HCT116 (cell line): ENCODE data around the gene BMP7.

Source experiments
- EZH2 ChIP-seq: fragments of 200-600 bp; sonication (generic); IDR thresholded peaks from 2 replicates; pipeline ENCODE4 v1.6.1; 2017; ENCODE audit warnings: antibody characterized with exemption, mixed run types
- EZH2phosphoT487 ChIP-seq: fragments of 200-600 bp; IDR thresholded peaks from 2 replicates; pipeline ENCODE4 v1.6.1; 2018; ENCODE audit warnings: antibody characterized with exemption, borderline replicate concordance
- JUND ChIP-seq: IDR thresholded peaks from 2 replicates; pipeline ENCODE4 v1.6.1; 2012
- POLR2A ChIP-seq: IDR thresholded peaks from 2 replicates; pipeline ENCODE4 v1.7.0; 2011; ENCODE audit warnings: borderline replicate concordance; ENCODE audit not compliant: insufficient read depth, insufficient read length; ENCODE audit errors: extremely low read depth
- POLR2AphosphoS5 ChIP-seq: IDR thresholded peaks from 2 replicates; pipeline ENCODE4 v1.6.1; 2011; ENCODE audit warnings: mild to moderate bottlenecking, low read depth, low read length, moderate library complexity
- SIN3A ChIP-seq: IDR thresholded peaks from 2 replicates; pipeline ENCODE4 v1.6.1; 2012; ENCODE audit warnings: low read depth
- SRF ChIP-seq: IDR thresholded peaks from 2 replicates; pipeline ENCODE4 v1.6.1; 2012; ENCODE audit warnings: low read depth
- TF ChIP-seq, protein P1 (sequence below), 3 experiments: fragments of 200-600 bp in 1 of 3; sonication (generic) in 1 of 3; IDR thresholded peaks in 2 of 3; conservative IDR thresholded peaks in 1 of 3; 2 replicates each; pipeline ENCODE4 v1.5.1; 2012 to 2017; ENCODE audit warnings: low read depth in 2 of 3, low read length in 2 of 3, antibody characterized with exemption in 1 of 3, borderline replicate concordance in 1 of 3, control low read depth in 1 of 3, mild to moderate bottlenecking in 1 of 3, mixed read lengths in 1 of 3, mixed run types in 1 of 3, moderate library complexity in 1 of 3; ENCODE audit not compliant: insufficient read depth in 1 of 3
- TF ChIP-seq, protein P2 (sequence below): IDR thresholded peaks from 2 replicates; pipeline ENCODE4 v1.6.1; 2012; ENCODE audit warnings: low read depth

DNA sequence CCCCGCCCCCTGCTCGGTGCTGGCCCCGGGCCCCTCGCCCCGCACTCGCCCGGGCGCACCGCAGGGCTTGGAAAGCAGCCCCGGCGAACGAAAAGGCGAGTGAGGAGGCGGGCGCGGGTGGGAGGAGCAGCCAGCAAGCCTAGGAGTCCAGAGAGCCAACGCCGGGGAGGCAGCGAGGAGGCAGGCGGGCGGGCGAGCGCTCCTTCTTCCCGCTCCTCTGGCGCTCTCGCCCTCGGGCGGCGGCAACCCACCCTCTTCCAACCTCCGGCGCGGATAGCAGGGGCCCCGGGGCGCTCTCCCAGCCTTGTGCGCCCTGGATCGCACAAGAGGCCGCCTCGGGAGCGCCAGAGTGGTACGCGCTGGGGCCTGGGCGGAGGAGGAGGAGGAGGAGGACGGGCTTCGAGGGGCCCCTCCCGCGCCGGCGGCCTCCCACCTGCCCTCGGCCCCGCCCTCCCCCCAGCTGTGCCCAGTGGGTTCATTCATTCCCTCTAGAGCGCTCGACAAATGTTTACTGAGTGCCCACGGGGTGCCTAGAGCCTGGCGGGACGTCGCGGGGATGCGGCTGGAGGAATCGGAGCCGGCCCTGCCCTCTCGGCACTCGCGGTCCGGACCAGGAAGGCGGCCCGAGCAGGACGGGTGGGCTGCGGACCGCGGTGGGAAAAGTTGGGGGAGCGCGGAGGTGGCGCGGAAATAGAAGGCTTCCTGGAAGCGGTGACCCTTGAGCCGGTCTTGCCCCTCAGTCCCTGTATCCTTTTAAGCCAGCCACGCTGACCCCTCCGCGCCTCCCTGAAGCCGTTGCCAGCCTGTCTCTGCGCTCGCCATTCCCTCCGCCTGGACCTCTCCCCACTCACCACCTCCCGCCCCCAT lies at the start of gene BMP7:
- no peak for TF ChIP-seq EZH2phosphoT487
- TF ChIP-seq EZH2, result no peak
- TF ChIP-seq SIN3A, result no peak
- TF ChIP-seq, protein P1, sequence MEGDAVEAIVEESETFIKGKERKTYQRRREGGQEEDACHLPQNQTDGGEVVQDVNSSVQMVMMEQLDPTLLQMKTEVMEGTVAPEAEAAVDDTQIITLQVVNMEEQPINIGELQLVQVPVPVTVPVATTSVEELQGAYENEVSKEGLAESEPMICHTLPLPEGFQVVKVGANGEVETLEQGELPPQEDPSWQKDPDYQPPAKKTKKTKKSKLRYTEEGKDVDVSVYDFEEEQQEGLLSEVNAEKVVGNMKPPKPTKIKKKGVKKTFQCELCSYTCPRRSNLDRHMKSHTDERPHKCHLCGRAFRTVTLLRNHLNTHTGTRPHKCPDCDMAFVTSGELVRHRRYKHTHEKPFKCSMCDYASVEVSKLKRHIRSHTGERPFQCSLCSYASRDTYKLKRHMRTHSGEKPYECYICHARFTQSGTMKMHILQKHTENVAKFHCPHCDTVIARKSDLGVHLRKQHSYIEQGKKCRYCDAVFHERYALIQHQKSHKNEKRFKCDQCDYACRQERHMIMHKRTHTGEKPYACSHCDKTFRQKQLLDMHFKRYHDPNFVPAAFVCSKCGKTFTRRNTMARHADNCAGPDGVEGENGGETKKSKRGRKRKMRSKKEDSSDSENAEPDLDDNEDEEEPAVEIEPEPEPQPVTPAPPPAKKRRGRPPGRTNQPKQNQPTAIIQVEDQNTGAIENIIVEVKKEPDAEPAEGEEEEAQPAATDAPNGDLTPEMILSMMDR (IDR thresholded peaks at IDR 0.05 in 2 of 3, conservative IDR thresholded peaks at IDR 0.05 in 1 of 3; ENCODE audit: borderline replicate concordance in 1 of 3, insufficient read depth in 1 of 3, low read depth in 2 of 3, low read length in 2 of 3), result no peak
- no peak for TF ChIP-seq JUND
- no peak for TF ChIP-seq POLR2A
- no peak for TF ChIP-seq SRF
- TF ChIP-seq, protein P2, sequence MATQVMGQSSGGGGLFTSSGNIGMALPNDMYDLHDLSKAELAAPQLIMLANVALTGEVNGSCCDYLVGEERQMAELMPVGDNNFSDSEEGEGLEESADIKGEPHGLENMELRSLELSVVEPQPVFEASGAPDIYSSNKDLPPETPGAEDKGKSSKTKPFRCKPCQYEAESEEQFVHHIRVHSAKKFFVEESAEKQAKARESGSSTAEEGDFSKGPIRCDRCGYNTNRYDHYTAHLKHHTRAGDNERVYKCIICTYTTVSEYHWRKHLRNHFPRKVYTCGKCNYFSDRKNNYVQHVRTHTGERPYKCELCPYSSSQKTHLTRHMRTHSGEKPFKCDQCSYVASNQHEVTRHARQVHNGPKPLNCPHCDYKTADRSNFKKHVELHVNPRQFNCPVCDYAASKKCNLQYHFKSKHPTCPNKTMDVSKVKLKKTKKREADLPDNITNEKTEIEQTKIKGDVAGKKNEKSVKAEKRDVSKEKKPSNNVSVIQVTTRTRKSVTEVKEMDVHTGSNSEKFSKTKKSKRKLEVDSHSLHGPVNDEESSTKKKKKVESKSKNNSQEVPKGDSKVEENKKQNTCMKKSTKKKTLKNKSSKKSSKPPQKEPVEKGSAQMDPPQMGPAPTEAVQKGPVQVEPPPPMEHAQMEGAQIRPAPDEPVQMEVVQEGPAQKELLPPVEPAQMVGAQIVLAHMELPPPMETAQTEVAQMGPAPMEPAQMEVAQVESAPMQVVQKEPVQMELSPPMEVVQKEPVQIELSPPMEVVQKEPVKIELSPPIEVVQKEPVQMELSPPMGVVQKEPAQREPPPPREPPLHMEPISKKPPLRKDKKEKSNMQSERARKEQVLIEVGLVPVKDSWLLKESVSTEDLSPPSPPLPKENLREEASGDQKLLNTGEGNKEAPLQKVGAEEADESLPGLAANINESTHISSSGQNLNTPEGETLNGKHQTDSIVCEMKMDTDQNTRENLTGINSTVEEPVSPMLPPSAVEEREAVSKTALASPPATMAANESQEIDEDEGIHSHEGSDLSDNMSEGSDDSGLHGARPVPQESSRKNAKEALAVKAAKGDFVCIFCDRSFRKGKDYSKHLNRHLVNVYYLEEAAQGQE, result no peak
- TF ChIP-seq POLR2AphosphoS5, result 0 out of 2 replicates have a peak, but pooled peaks have one; percentile 31
